IMR-90 (cell line): ENCODE data around the gene PSKH1. TPM values are rescaled to one million over a fixed set of nuclear protein-coding genes. Genes with fewer than 3 reads are reported as not detected.

ENCODE experiments used
- ATAC-seq: fragments of 200-7000 bp; cut with Tn5 transposase; 2 replicates; pipeline ENCODE4 v1.9.1; 2020; ENCODE audit warnings: low read depth, mild to moderate bottlenecking, moderate library complexity
- BruUV-seq: library from RNA; stranded (reverse); fragments of 400-500 nt; replicated peaks from 2 replicates; lab custom pipeline; 2021; lab: Mats Ljungman, UMichigan
- CTCF ChIA-PET: fragments of 300-600 bp; formaldehyde crosslinking; extraction: SDS; loops from one replicate; lab custom pipeline; 2021; ENCODE audit warnings: antibody characterized with exemption; lab: Yijun Ruan, JAX
- POLR2A ChIA-PET: fragments of 300-600 bp; sonication (Branson Sonifier 250); formaldehyde crosslinking; loops from one replicate; lab custom pipeline; 2022; ENCODE audit warnings: antibody characterized with exemption; ENCODE audit not compliant: unreplicated experiment; lab: Charles Lee
- DNase-seq: peaks from one replicate; pipeline ENCODE4 v3.0.0; 2013
- H2AFZ ChIP-seq: replicated peaks from 2 replicates; pipeline ENCODE3; 2013; ENCODE audit warnings: low read length, mild to moderate bottlenecking; ENCODE audit not compliant: poor library complexity
- H2AK5ac ChIP-seq: 2 replicates; pipeline ENCODE4 v1.6.1; 2013; ENCODE audit warnings: low read depth, low read length, inconsistent platforms
- H2AK9ac ChIP-seq: replicated peaks from 2 replicates; pipeline ENCODE3; 2013; ENCODE audit warnings: mild to moderate bottlenecking, low read depth, low read length, moderate library complexity; ENCODE audit not compliant: poor library complexity
- H2BK120ac ChIP-seq: 2 replicates; pipeline ENCODE4 v1.6.1; 2013; ENCODE audit warnings: low read depth, low read length, inconsistent platforms
- H2BK15ac ChIP-seq: 3 replicates; pipeline ENCODE4 v1.6.1; 2013; ENCODE audit warnings: low read depth, low read length, inconsistent platforms
- H2BK20ac ChIP-seq: 2 replicates; pipeline ENCODE4 v1.6.1; 2013; ENCODE audit warnings: low read depth, mild to moderate bottlenecking, inconsistent platforms, low read length, moderate library complexity
- H2BK5ac ChIP-seq: 2 replicates; pipeline ENCODE4 v1.6.1; 2013; ENCODE audit warnings: mild to moderate bottlenecking, low read depth, low read length, inconsistent platforms; ENCODE audit not compliant: poor library complexity, severe bottlenecking
- H3K14ac ChIP-seq: replicated peaks from 2 replicates; pipeline ENCODE4 v1.6.1; 2013; ENCODE audit warnings: low read depth, low read length, inconsistent platforms
- H3K18ac ChIP-seq: 2 replicates; pipeline ENCODE4 v1.6.1; 2013; ENCODE audit warnings: low read depth, low read length, control low read depth
- H3K23ac ChIP-seq: 2 replicates; pipeline ENCODE4 v1.6.1; 2013; ENCODE audit warnings: low read depth, low read length, inconsistent platforms
- H3K27ac ChIP-seq: 2 replicates; pipeline ENCODE4 v1.5.1; 2013; ENCODE audit warnings: mild to moderate bottlenecking, control low read depth, low read length; ENCODE audit not compliant: insufficient read depth
- H3K27me3 ChIP-seq: 2 replicates; pipeline ENCODE4 v1.6.1; 2013; ENCODE audit warnings: low read length; ENCODE audit not compliant: control insufficient read depth, insufficient read depth
- H3K36me3 ChIP-seq: 2 replicates; pipeline ENCODE4 v1.6.1; 2013; ENCODE audit warnings: low read length, mixed read lengths; ENCODE audit not compliant: control insufficient read depth, insufficient read depth
- H3K4ac ChIP-seq: 2 replicates; pipeline ENCODE4 v1.6.1; 2013; ENCODE audit warnings: low read depth, low read length, inconsistent platforms
- H3K4me1 ChIP-seq: 2 replicates; pipeline ENCODE4 v1.6.1; 2013; ENCODE audit warnings: low read length, mixed read lengths; ENCODE audit not compliant: control insufficient read depth, insufficient read depth
- H3K4me2 ChIP-seq: 2 replicates; pipeline ENCODE4 v1.6.1; 2013; ENCODE audit warnings: low read depth, mild to moderate bottlenecking, control low read depth, low read length, moderate library complexity
- H3K4me3 ChIP-seq: 2 replicates; pipeline ENCODE4 v1.5.1; 2013; ENCODE audit warnings: low read depth, mild to moderate bottlenecking, control low read depth, low read length, moderate library complexity; ENCODE audit not compliant: insufficient read depth
- H3K56ac ChIP-seq: 2 replicates; pipeline ENCODE4 v1.6.1; 2013; ENCODE audit warnings: low read length, inconsistent platforms; ENCODE audit not compliant: insufficient read depth; ENCODE audit errors: extremely low read depth
- H3K79me1 ChIP-seq, 2 experiments: 2 replicates each; pipeline ENCODE4 v1.6.1; 2013; ENCODE audit warnings: low read length in 2 of 2, inconsistent platforms in 1 of 2, low read depth in 1 of 2
- H3K9ac ChIP-seq: 2 replicates; pipeline ENCODE4 v1.6.1; 2013; ENCODE audit warnings: low read depth, low read length, control low read depth
- H3K9me1 ChIP-seq: 2 replicates; pipeline ENCODE4 v1.6.1; 2013; ENCODE audit warnings: low read length, inconsistent platforms; ENCODE audit not compliant: insufficient read depth
- H3K9me3 ChIP-seq: 2 replicates; pipeline ENCODE4 v1.6.1; 2013; ENCODE audit warnings: low read length; ENCODE audit not compliant: control insufficient read depth, insufficient read depth
- H4K20me1 ChIP-seq: 2 replicates; pipeline ENCODE4 v1.6.1; 2013; ENCODE audit warnings: low read length, inconsistent platforms; ENCODE audit not compliant: insufficient read depth
- H4K5ac ChIP-seq: 2 replicates; pipeline ENCODE4 v1.6.1; 2013; ENCODE audit warnings: mild to moderate bottlenecking, low read depth, low read length, control low read depth
- H4K8ac ChIP-seq, 2 experiments: 2 replicates each; pipeline ENCODE4 v1.6.1; 2013; ENCODE audit warnings: low read depth in 2 of 2, low read length in 2 of 2, control low read depth in 1 of 2, inconsistent platforms in 1 of 2
- H4K91ac ChIP-seq: 2 replicates; pipeline ENCODE4 v1.6.1; 2013; ENCODE audit warnings: low read depth, low read length, inconsistent platforms; ENCODE audit not compliant: insufficient read depth
- BHLHE40 ChIP-seq: fragments of 150-350 bp; IDR thresholded peaks from 2 replicates; pipeline ENCODE4 v1.6.1; 2016; ENCODE audit warnings: mild to moderate bottlenecking, low read depth, low read length
- CEBPB ChIP-seq: IDR thresholded peaks from 2 replicates; pipeline ENCODE4 v1.6.1; 2012; ENCODE audit warnings: low read depth, low read length, improper control_type of control experiment
- FOS ChIP-seq: fragments of 150-350 bp; IDR thresholded peaks from 2 replicates; pipeline ENCODE4 v1.6.1; 2016; ENCODE audit warnings: low read depth, low read length
- MAFK ChIP-seq: IDR thresholded peaks from 2 replicates; pipeline ENCODE4 v1.6.1; 2012; ENCODE audit warnings: low read depth, low read length, improper control_type of control experiment
- NFE2L2 ChIP-seq: fragments of 150-350 bp; IDR thresholded peaks from 2 replicates; pipeline ENCODE4 v1.6.1; 2016; ENCODE audit warnings: low read depth, mild to moderate bottlenecking, low read length
- POLR2A ChIP-seq: IDR thresholded peaks from 2 replicates; pipeline ENCODE4 v1.6.1; 2012; ENCODE audit warnings: mild to moderate bottlenecking, low read depth, low read length
- RFX5 ChIP-seq: IDR thresholded peaks from 2 replicates; pipeline ENCODE4 v1.8.0; 2012; ENCODE audit warnings: low read depth, mild to moderate bottlenecking, low read length, moderate library complexity
- USF2 ChIP-seq: fragments of 150-350 bp; IDR thresholded peaks from 2 replicates; pipeline ENCODE4 v1.6.1; 2017; ENCODE audit warnings: mild to moderate bottlenecking, antibody characterized with exemption, low read length, low read depth
- WGBS, 2 experiments: methylation state at CpG; one replicate each; pipeline versions ENCODE4 v1.1.5 to v1.1.7; 2013; ENCODE audit warnings: missing lambda C conversion rate in 2 of 2; ENCODE audit not compliant: insufficient read length in 1 of 2; ENCODE audit errors: extremely low coverage in 2 of 2; 5-methylcytosine and 5-hydroxymethylcytosine counted together
- dilution Hi-C: fragments of 300-500 bp; cut with HindIII; formaldehyde crosslinking; loops from one replicate; pipeline ENCODE4 v1.14.3; 2018; ENCODE audit warnings: low sequenced_read_pairs; ENCODE audit not compliant: unreplicated experiment
- in situ Hi-C: fragments of 300-500 bp; cut with MboI; formaldehyde crosslinking; loops from 3 replicates; pipeline ENCODE4 v1.14.3; 2019; ENCODE audit warnings: low sequenced_read_pairs, inconsistent platforms, mixed read lengths
- intact Hi-C: fragments of 100-400 bp; cut with micrococcal nuclease; formaldehyde crosslinking; loops from 2 replicates; pipeline ENCODE4 v1.10.0; 2022
- polyA plus RNA-seq, 3 experiments: library from polyadenylated mRNA; depleted of rRNA; stranded (reverse); fragments of >200 nt; gene quantifications; 2 replicates each; pipeline ENCODE4 v1.2.3, GENCODE V29; 2012; ENCODE audit warnings: low replicate concordance in 1 of 3
- total RNA-seq: library from RNA; depleted of rRNA; stranded (reverse); fragments of >200 nt; gene quantifications from 2 replicates; pipeline ENCODE4 v1.2.3, GENCODE V29; 2012
- TF ChIP-seq, protein P1 (sequence below): fragments of 150-350 bp; IDR thresholded peaks from 2 replicates; pipeline ENCODE4 v1.6.1; 2016; ENCODE audit warnings: low read depth, mild to moderate bottlenecking, low read length, moderate library complexity, borderline replicate concordance

Gene PSKH1
- total and polyA plus RNA-seq, 2 of the 4 experiments (the other 2 are of a cell fraction) = 11.5 to 26.7 TPM

- H3K4me2 ChIP-seq = no peak overlapping the region
- in situ Hi-C loops = no loop called here
These were observed 36.0 kb upstream of the PSKH1 start for GRCh38 chr16:67856927-67857546.

More at GRCh38 chr16:67856927-67857546, 36.0 kb upstream of the PSKH1 start:
- peak; percentile 3; the same call in 1 of the 2 replicates for ATAC-seq
- no TSS peak for BruUV-seq
- Histone ChIP-seq H3K4me3 (no peak overlapping the region), H4K20me1 (peaks cover 95% of the 10 kb centered on the region), H3K4me1 (peaks cover 18% of the 10 kb centered on the region), H2BK15ac (no peak overlapping the region), H3K18ac (no peak overlapping the region), H3K9ac (no peak overlapping the region), H2AK9ac (no peak overlapping the region), H3K36me3 (peaks cover 17% of the 10 kb centered on the region), H3K23ac (no peak overlapping the region), H3K27ac (no peak overlapping the region), H3K79me1 (peaks cover 23 to 85% of the 10 kb centered on the region in 2 experiments), H4K8ac (no peak overlapping the region), H2BK20ac (no peak overlapping the region), H3K9me1 (peaks cover 57% of the 10 kb centered on the region), H4K5ac (no peak overlapping the region), H3K27me3 (no peaks in the 10 kb centered on the region), H2AFZ (no peak overlapping the region), H3K9me3 (no peaks in the 10 kb centered on the region), H3K14ac (no peak overlapping the region), H3K4ac (no peak overlapping the region), H2BK5ac (no peak overlapping the region), H3K56ac (no peak overlapping the region), H2BK120ac (no peak overlapping the region), H2AK5ac (no peak overlapping the region), H4K91ac (no peak overlapping the region)
- dilution Hi-C loops = no loop called here
- whole genome bisulfite sequencing, 2 experiments = 80% methylated on average over 1 of the region's 5 CpGs; no CpG with 5 or more reads in 1 of the 2 experiments
- CTCF ChIA-PET = interaction anchor here (1.3 to 2.0 kb wide), 2 partner anchors 27 to 40 kb away, joined by 4 to 8 read pairs; partner anchors contain the start of gene NRN1L
- no peak for TF ChIP-seq CEBPB
- TF ChIP-seq MAFK = no peak
- no peak for TF ChIP-seq POLR2A
- no peak for TF ChIP-seq NFE2L2
- no peak for TF ChIP-seq FOS
- TF ChIP-seq, protein P1, sequence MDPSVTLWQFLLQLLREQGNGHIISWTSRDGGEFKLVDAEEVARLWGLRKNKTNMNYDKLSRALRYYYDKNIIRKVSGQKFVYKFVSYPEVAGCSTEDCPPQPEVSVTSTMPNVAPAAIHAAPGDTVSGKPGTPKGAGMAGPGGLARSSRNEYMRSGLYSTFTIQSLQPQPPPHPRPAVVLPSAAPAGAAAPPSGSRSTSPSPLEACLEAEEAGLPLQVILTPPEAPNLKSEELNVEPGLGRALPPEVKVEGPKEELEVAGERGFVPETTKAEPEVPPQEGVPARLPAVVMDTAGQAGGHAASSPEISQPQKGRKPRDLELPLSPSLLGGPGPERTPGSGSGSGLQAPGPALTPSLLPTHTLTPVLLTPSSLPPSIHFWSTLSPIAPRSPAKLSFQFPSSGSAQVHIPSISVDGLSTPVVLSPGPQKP = no peak
- TF ChIP-seq RFX5 = no peak
- TF ChIP-seq USF2 = no peak
- TF ChIP-seq BHLHE40 = no peak
- POLR2A ChIA-PET = no interaction called here
- intact Hi-C loops = no loop called here
- DNase-seq = no peak
